Choroid plexus epithelial cell (primary cell): ENCODE data around the gene EPHB1.
"Not testable (repeated sequence)": the region's sequence is repeated elsewhere in the genome, so short reads cannot be mapped to it uniquely, and the experiment has no call there.

Source experiments
- DNase-seq: peaks from one replicate; pipeline ENCODE4 v3.0.0-alpha.2; 2010; ENCODE audit warnings: low read depth
- H3K4me3 ChIP-seq: 2 replicates; pipeline ENCODE4 v1.5.1; 2011; ENCODE audit warnings: low read depth, mild to moderate bottlenecking, control low read depth, low read length, moderate library complexity
- CTCF ChIP-seq: conservative IDR thresholded peaks from 2 replicates; pipeline ENCODE4 v1.5.1; 2011; ENCODE audit warnings: low read depth, mild to moderate bottlenecking, control low read depth, inconsistent platforms, low read length, moderate library complexity

The EPHB1 gene

GRCh38 chr3:135038186-135038585 lies 243.1 kb downstream of the EPHB1 start:
- DNase-seq: no peak
- no peak for TF ChIP-seq CTCF
- no peak overlapping the region for H3K4me3 ChIP-seq

- not testable (repeated sequence) for DNase-seq, H3K4me3 ChIP-seq
Measured at GRCh38 chr3:135039536-135039935, 244.5 kb downstream of the EPHB1 start.

GRCh38 chr3:135040321-135041240 lies 245.5 kb downstream of the EPHB1 start:
- no peak overlapping the region for H3K4me3 ChIP-seq
- no peak for DNase-seq
- no peak for TF ChIP-seq CTCF

GRCh38 chr3:135041601-135042000 lies 246.5 kb downstream of the EPHB1 start:
- DNase-seq: no peak
- no peak overlapping the region for H3K4me3 ChIP-seq
- no peak for TF ChIP-seq CTCF

- no peak overlapping the region for H3K4me3 ChIP-seq
- no peak for DNase-seq
- TF ChIP-seq CTCF: no peak
Measured at GRCh38 chr3:135047061-135047460, 252.0 kb downstream of the EPHB1 start.

- H3K4me3 ChIP-seq: no peak overlapping the region
- no peak for DNase-seq
- TF ChIP-seq CTCF: no peak
Measured at GRCh38 chr3:135050536-135050935, 255.5 kb downstream of the EPHB1 start.

- TF ChIP-seq CTCF: no peak
- H3K4me3 ChIP-seq: no peak overlapping the region
Measured at GRCh38 chr3:135051409-135051973, 256.4 kb downstream of the EPHB1 start.

More at GRCh38 chr3:135051409-135051973, 256.4 kb downstream of the EPHB1 start:
- DNase-seq: no peak
